HCT116 (cell line): Measurements from ENCODE around the gene GPLD1. TPM values are rescaled to one million over a fixed set of nuclear protein-coding genes. Genes with fewer than 3 reads are reported as not detected.

Source experiments
- ATAC-seq: fragments of 200-7000 bp; cut with Tn5 transposase; 2 replicates; pipeline ENCODE4 v1.9.1; 2020; ENCODE audit warnings: mild to moderate bottlenecking, moderate library complexity
- BruUV-seq: library from RNA; stranded (reverse); fragments of 400-500 nt; replicated peaks from 2 replicates; lab custom pipeline; 2021; lab: Mats Ljungman, UMichigan
- CTCF ChIA-PET: fragments of 300-600 bp; sonication (Branson Sonifier 250); formaldehyde crosslinking; loops from one replicate; lab custom pipeline; 2021; ENCODE audit warnings: antibody characterized with exemption; lab: Charles Lee
- POLR2A ChIA-PET: fragments of 300-600, 350-600 bp; sonication (Branson Sonifier 250); formaldehyde crosslinking; loops from one replicate; lab custom pipeline; 2021; ENCODE audit warnings: antibody characterized with exemption; lab: Charles Lee
- RAD21 ChIA-PET, 2 experiments: fragments of 300-600 bp; sonication (Branson Sonifier 250); formaldehyde crosslinking; loops; one replicate each; lab custom pipeline; 2023; ENCODE audit warnings: low total read pairs in 2 of 2; ENCODE audit not compliant: uncharacterized antibody in 2 of 2, unreplicated experiment in 2 of 2, low non-redundant PET in 1 of 2; lab: Charles Lee
- DNase-seq: peaks from one replicate; pipeline ENCODE4 v3.0.0-alpha.2; 2010; ENCODE audit warnings: low read depth, low spot score
- H2AFZ ChIP-seq: fragments of 200-600 bp; shearing (Covaris generic), sonication (generic); 2 replicates; pipeline ENCODE4 v1.6.1; 2017; ENCODE audit warnings: low read depth, mixed run types, mixed read lengths, antibody characterized with exemption, low read length; ENCODE audit not compliant: poor library complexity, severe bottlenecking
- H3K27ac ChIP-seq: 2 replicates; pipeline ENCODE4 v1.5.1; 2012; ENCODE audit warnings: low read depth, low read length
- H3K27me3 ChIP-seq: fragments of 200-600 bp; sonication (generic); 2 replicates; pipeline ENCODE4 v1.6.1; 2016; ENCODE audit warnings: mixed run types, low read length, mixed read lengths; ENCODE audit not compliant: insufficient read depth
- H3K36me3 ChIP-seq, 2 experiments: fragments of 200-500 bp in 1 of 2; fragments of 200-600 bp in 1 of 2; sonication (Bioruptor generic) in 1 of 2; sonication (generic) in 1 of 2; 2 replicates each; pipeline versions ENCODE4 v1.5.1 to v1.6.1; 2014 to 2016; ENCODE audit warnings: low read length in 2 of 2, inconsistent platforms in 1 of 2, mixed read lengths in 1 of 2, mixed run types in 1 of 2; ENCODE audit not compliant: insufficient read depth in 2 of 2, control insufficient read depth in 1 of 2
- H3K4me1 ChIP-seq, 2 experiments: fragments of 200-600 bp in 1 of 2; sonication (generic) in 1 of 2; 2 replicates each; pipeline versions ENCODE4 v1.5.1 to v1.6.1; 2012 to 2017; ENCODE audit warnings: low read length in 2 of 2, inconsistent platforms in 1 of 2, mild to moderate bottlenecking in 1 of 2, mixed read lengths in 1 of 2, mixed run types in 1 of 2, moderate library complexity in 1 of 2; ENCODE audit not compliant: insufficient read depth in 2 of 2, control insufficient read depth in 1 of 2
- H3K4me2 ChIP-seq: fragments of 200-600 bp; sonication (generic); 2 replicates; pipeline ENCODE4 v1.6.1; 2017; ENCODE audit warnings: mixed run types, low read length, mixed read lengths
- H3K4me3 ChIP-seq, 2 experiments: fragments of 200-600 bp in 1 of 2; sonication (generic) in 1 of 2; replicated peaks in 1 of 2; 2 replicates each; pipeline ENCODE4 v1.5.1; 2011 to 2016; ENCODE audit warnings: low read length in 2 of 2, control low read depth in 1 of 2, low read depth in 1 of 2, mild to moderate bottlenecking in 1 of 2, mixed read lengths in 1 of 2, mixed run types in 1 of 2
- H3K79me2 ChIP-seq: fragments of 200-600 bp; sonication (generic); 2 replicates; pipeline ENCODE4 v1.6.1; 2017; ENCODE audit warnings: mild to moderate bottlenecking, mixed run types, low read length, moderate library complexity, mixed read lengths; ENCODE audit not compliant: insufficient read depth
- H3K9ac ChIP-seq: fragments of 200-600 bp; sonication (generic); 2 replicates; pipeline ENCODE4 v1.6.1; 2016; ENCODE audit warnings: low read length, mixed read lengths
- H3K9me2 ChIP-seq: fragments of 200-600 bp; sonication (generic), shearing (Covaris generic); 2 replicates; pipeline ENCODE4 v1.6.1; 2017; ENCODE audit warnings: mixed run types, mild to moderate bottlenecking, moderate library complexity; ENCODE audit not compliant: insufficient read depth
- H3K9me3 ChIP-seq, 2 experiments: fragments of 200-500 bp in 1 of 2; fragments of 200-600 bp in 1 of 2; sonication (Bioruptor generic) in 1 of 2; sonication (generic) in 1 of 2; 2 replicates each; pipeline ENCODE4 v1.6.1; 2014 to 2017; ENCODE audit warnings: low read length in 2 of 2, mixed read lengths in 2 of 2, inconsistent platforms in 1 of 2, low read depth in 1 of 2, mild to moderate bottlenecking in 1 of 2, mixed run types in 1 of 2, moderate library complexity in 1 of 2; ENCODE audit not compliant: control insufficient read depth in 1 of 2, insufficient read depth in 1 of 2
- H4K20me1 ChIP-seq: fragments of 200-600 bp; sonication (generic), shearing (Covaris generic); 2 replicates; pipeline ENCODE4 v1.6.1; 2017; ENCODE audit warnings: mixed run types, mild to moderate bottlenecking, moderate library complexity; ENCODE audit not compliant: insufficient read depth
- ATF3 ChIP-seq: IDR thresholded peaks from 2 replicates; pipeline ENCODE4 v1.6.1; 2012
- CBX3 ChIP-seq: IDR thresholded peaks from 2 replicates; pipeline ENCODE4 v1.6.1; 2012; ENCODE audit warnings: low read depth
- CEBPB ChIP-seq: IDR thresholded peaks from 2 replicates; pipeline ENCODE4 v1.6.1; 2012; ENCODE audit warnings: low read depth
- EGR1 ChIP-seq: IDR thresholded peaks from 2 replicates; pipeline ENCODE4 v1.6.1; 2012; ENCODE audit warnings: low read depth
- ELF1 ChIP-seq: IDR thresholded peaks from 2 replicates; pipeline ENCODE4 v1.6.1; 2012; ENCODE audit warnings: low read depth, borderline replicate concordance
- EZH2 ChIP-seq: fragments of 200-600 bp; sonication (generic); IDR thresholded peaks from 2 replicates; pipeline ENCODE4 v1.6.1; 2017; ENCODE audit warnings: antibody characterized with exemption, mixed run types
- FOSL1 ChIP-seq: IDR thresholded peaks from 2 replicates; pipeline ENCODE4 v1.6.1; 2012; ENCODE audit warnings: low read depth
- POLR2A ChIP-seq: IDR thresholded peaks from 2 replicates; pipeline ENCODE4 v1.7.0; 2011; ENCODE audit warnings: borderline replicate concordance; ENCODE audit not compliant: insufficient read depth, insufficient read length; ENCODE audit errors: extremely low read depth
- POLR2AphosphoS5 ChIP-seq: IDR thresholded peaks from 2 replicates; pipeline ENCODE4 v1.6.1; 2011; ENCODE audit warnings: mild to moderate bottlenecking, low read depth, low read length, moderate library complexity
- RAD21 ChIP-seq: IDR thresholded peaks from 2 replicates; pipeline ENCODE4 v1.6.1; 2012; ENCODE audit warnings: low read depth, mild to moderate bottlenecking
- SIN3A ChIP-seq: IDR thresholded peaks from 2 replicates; pipeline ENCODE4 v1.6.1; 2012; ENCODE audit warnings: low read depth
- SP1 ChIP-seq: IDR thresholded peaks from 2 replicates; pipeline ENCODE4 v1.6.1; 2012; ENCODE audit warnings: low read depth
- SRF ChIP-seq: IDR thresholded peaks from 2 replicates; pipeline ENCODE4 v1.6.1; 2012; ENCODE audit warnings: low read depth
- TCF7L2 ChIP-seq: IDR thresholded peaks from 2 replicates; pipeline ENCODE4 v1.7.0; 2011; ENCODE audit warnings: borderline replicate concordance, inconsistent platforms; ENCODE audit not compliant: insufficient read depth, insufficient read length; ENCODE audit errors: extremely low read depth
- YY1 ChIP-seq: IDR thresholded peaks from 2 replicates; pipeline ENCODE4 v1.6.1; 2011; ENCODE audit warnings: low read length, low read depth, moderate library complexity, mild to moderate bottlenecking; ENCODE audit not compliant: insufficient replicate concordance; ENCODE audit errors: extremely low read depth
- ZBTB33 ChIP-seq: IDR thresholded peaks from 2 replicates; pipeline ENCODE4 v1.6.1; 2011; ENCODE audit warnings: mild to moderate bottlenecking, low read length, moderate library complexity; ENCODE audit not compliant: insufficient replicate concordance; ENCODE audit errors: extremely low read depth
- ZNF274 ChIP-seq: fragments of 200-500 bp; sonication (Bioruptor generic); IDR thresholded peaks from 2 replicates; pipeline ENCODE4 v1.6.1; 2014; ENCODE audit warnings: mild to moderate bottlenecking, low read depth, low read length, inconsistent platforms
- intact Hi-C: fragments of 100-400 bp; cut with micrococcal nuclease; formaldehyde crosslinking; loops from 2 replicates; pipeline ENCODE4 v1.10.0; 2022
- total RNA-seq: library from RNA; stranded (reverse); gene quantifications from one replicate; pipeline ENCODE4 v1.2.1, GENCODE V29; 2021; ENCODE audit not compliant: unreplicated experiment
- TF ChIP-seq, protein P1 (sequence below): IDR thresholded peaks from 2 replicates; pipeline ENCODE4 v1.6.1; 2012
- TF ChIP-seq, protein P2 (sequence below): IDR thresholded peaks from 2 replicates; pipeline ENCODE4 v1.6.1; 2012; ENCODE audit warnings: low read depth

Gene GPLD1
- total RNA-seq, 1 experiment from 2014 or later: 2.1 TPM

DNA sequence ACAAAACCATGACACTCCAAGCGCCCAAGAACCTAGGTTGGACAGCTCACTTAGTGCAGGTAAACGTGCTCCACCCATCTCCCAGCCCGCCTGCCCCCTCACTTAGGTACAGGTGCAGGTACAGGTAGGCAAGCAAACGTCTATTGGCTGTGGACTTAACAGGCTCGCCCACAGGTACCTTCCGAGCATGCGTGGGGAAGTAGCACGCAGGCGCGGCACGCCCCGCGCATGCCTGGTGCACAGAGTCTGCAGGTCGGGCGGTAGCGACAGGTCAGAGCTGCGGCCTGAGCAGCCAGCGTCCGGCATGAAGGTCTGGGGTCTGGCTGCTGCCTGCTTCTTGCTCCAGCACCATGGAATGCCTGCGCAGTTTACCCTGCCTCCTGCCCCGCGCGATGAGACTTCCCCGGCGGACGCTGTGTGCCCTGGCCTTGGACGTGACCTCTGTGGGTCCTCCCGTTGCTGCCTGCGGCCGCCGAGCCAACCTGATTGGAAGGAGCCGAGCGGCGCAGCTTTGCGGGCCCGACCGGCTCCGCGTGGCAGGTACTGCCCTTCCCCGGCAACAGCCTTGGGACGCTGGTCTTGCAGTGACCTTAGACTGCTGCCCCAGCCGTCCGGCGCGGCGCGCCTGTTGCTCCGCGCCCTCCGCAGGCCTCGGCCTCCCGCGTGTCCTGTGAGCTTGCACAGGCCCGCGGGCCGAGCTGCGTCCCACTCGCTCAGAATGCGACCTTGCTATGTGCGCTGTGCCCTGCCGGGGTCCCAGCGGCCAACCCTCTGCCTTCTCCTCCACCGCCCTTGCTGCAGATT lies 86.5 kb downstream of the GPLD1 start, which contains the start of gene MRS2 (continued):
- TF ChIP-seq, protein P1, sequence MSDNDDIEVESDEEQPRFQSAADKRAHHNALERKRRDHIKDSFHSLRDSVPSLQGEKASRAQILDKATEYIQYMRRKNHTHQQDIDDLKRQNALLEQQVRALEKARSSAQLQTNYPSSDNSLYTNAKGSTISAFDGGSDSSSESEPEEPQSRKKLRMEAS: peak; percentile 50
- no peak for TF ChIP-seq ELF1
- TF ChIP-seq SIN3A: peak; percentile 49; the same call in 1 of the 2 replicates
- no peak for TF ChIP-seq ZNF274
- peak; percentile 41; the same call in 1 of the 2 replicates for TF ChIP-seq EGR1
- TF ChIP-seq POLR2AphosphoS5: peak; percentile 97
- TF ChIP-seq ZBTB33: no peak

DNA sequence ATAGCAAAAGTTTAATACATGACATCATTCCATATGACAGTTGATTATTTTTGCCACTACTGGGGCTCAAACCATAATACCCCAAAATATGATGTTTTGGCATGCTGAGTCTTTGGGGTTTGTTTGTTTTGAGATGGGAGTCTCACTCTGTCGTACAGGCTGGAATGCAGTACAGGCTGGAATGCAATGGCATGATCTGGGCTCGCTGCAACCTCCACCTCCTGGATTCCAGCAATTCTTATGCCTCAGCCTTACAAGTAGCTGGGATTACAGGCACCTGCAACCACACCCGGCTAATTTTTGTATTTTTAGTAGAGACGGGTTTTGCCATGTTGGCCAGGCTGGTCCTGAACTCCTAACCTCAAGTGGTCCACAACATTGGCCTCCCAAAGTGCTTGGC lies 87.9 kb downstream of the GPLD1 start:
- CTCF ChIA-PET: interaction anchor here (1.5 to 2.6 kb wide), 2 partner anchors 12 to 118 kb away, joined by 4 to 23 read pairs; no protein-coding TSS in a partner anchor

More for the DNA sequence above, 87.9 kb downstream of the GPLD1 start:
- intact Hi-C loops: loop anchor here (10.0 kb wide), 1 partner anchor 373 kb away; the partner anchor contains the start of gene GMNN
- no TSS peak for BruUV-seq
- no peaks in the 10 kb centered on the region for H3K27me3 ChIP-seq
- no peak overlapping the region for H2AFZ ChIP-seq
- TF ChIP-seq FOSL1 (no peak), CBX3 (no peak), TCF7L2 (no peak), RAD21 (no peak), SIN3A (no peak), SRF (no peak), CEBPB (no peak), POLR2A (no peak), ATF3 (no peak), EZH2 (no peak), POLR2AphosphoS5 (no peak), YY1 (no peak), SP1 (no peak), ELF1 (no peak)
- TF ChIP-seq, protein P2, sequence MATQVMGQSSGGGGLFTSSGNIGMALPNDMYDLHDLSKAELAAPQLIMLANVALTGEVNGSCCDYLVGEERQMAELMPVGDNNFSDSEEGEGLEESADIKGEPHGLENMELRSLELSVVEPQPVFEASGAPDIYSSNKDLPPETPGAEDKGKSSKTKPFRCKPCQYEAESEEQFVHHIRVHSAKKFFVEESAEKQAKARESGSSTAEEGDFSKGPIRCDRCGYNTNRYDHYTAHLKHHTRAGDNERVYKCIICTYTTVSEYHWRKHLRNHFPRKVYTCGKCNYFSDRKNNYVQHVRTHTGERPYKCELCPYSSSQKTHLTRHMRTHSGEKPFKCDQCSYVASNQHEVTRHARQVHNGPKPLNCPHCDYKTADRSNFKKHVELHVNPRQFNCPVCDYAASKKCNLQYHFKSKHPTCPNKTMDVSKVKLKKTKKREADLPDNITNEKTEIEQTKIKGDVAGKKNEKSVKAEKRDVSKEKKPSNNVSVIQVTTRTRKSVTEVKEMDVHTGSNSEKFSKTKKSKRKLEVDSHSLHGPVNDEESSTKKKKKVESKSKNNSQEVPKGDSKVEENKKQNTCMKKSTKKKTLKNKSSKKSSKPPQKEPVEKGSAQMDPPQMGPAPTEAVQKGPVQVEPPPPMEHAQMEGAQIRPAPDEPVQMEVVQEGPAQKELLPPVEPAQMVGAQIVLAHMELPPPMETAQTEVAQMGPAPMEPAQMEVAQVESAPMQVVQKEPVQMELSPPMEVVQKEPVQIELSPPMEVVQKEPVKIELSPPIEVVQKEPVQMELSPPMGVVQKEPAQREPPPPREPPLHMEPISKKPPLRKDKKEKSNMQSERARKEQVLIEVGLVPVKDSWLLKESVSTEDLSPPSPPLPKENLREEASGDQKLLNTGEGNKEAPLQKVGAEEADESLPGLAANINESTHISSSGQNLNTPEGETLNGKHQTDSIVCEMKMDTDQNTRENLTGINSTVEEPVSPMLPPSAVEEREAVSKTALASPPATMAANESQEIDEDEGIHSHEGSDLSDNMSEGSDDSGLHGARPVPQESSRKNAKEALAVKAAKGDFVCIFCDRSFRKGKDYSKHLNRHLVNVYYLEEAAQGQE: no peak
- TF ChIP-seq, all 23 proteins: peak for 0
- Histone ChIP-seq H3K27ac (no peak overlapping the region), H3K79me2 (peaks cover 41% of the 10 kb centered on the region), H3K4me1 (peaks cover 2 to 20% of the 10 kb centered on the region in 2 experiments; a peak in 3 of 4 replicates), H3K9me3 (peaks cover 0 to 5% of the 10 kb centered on the region in 2 experiments; a peak in 1 of 4 replicates), H4K20me1 (no peaks in the 10 kb centered on the region; the same call in 1 of the 2 replicates), H3K4me3 (no peak overlapping the region), H3K9me2 (no peaks in the 10 kb centered on the region), H3K4me2 (no peak overlapping the region), H3K36me3 (peaks cover 5 to 6% of the 10 kb centered on the region in 2 experiments; a peak in 3 of 4 replicates), H3K9ac (no peak overlapping the region)
- ChIA-PET POLR2A (interaction anchor here (1.7 kb wide), 1 partner anchor 12 kb away, joined by 5 read pairs; no protein-coding TSS in a partner anchor), RAD21 (no interaction called here)
- ATAC-seq (no peak), DNase-seq (no peak)
